Measurements from ENCODE around the gene RHOV.

The RHOV gene

GRCh38 chr15:40845036-40845435 is 29.0 kb downstream of the RHOV start:
- DNase-seq (ENCODE audit: low read depth) = no peak

- DNase-seq (ENCODE audit: low read depth) = no peak
These were observed 29.4 kb downstream of the RHOV start for GRCh38 chr15:40844696-40845030.

- DNase-seq (ENCODE audit: low read depth) = no peak
These were observed 29.9 kb downstream of the RHOV start, which contains the start of gene SPINT1 for GRCh38 chr15:40843885-40844695. Gene SPINT1 (plus strand): TSS chr15:40844048. CDS start chr15:40844555, 507 bp downstream.

- no peak for DNase-seq (ENCODE audit: low read depth)
These were observed 30.7 kb downstream of the RHOV start for GRCh38 chr15:40843261-40843884.

GRCh38 chr15:40841741-40842140 is 32.3 kb downstream of the RHOV start:
- DNase-seq (ENCODE audit: low read depth) = no peak

- no peak for DNase-seq (ENCODE audit: low read depth)
These were observed 35.3 kb downstream of the RHOV start for GRCh38 chr15:40838756-40839155.

- DNase-seq (ENCODE audit: low read depth) = no peak
These were observed 38.0 kb downstream of the RHOV start for GRCh38 chr15:40836020-40836419.

- DNase-seq (ENCODE audit: low read depth) = no peak
These were observed 41.1 kb downstream of the RHOV start for GRCh38 chr15:40832903-40833302.

GRCh38 chr15:40831861-40832260 is 42.2 kb downstream of the RHOV start:
- no peak for DNase-seq (ENCODE audit: low read depth)

- DNase-seq (ENCODE audit: low read depth) = no peak
These were observed 43.1 kb downstream of the RHOV start for GRCh38 chr15:40830884-40831283.

GRCh38 chr15:40829115-40829514 is 44.9 kb downstream of the RHOV start:
- DNase-seq (ENCODE audit: low read depth) = no peak

- no peak for DNase-seq (ENCODE audit: low read depth)
These were observed 45.5 kb downstream of the RHOV start, which contains the start of gene PPP1R14D for GRCh38 chr15:40828447-40829036. Gene PPP1R14D (minus strand): TSS chr15:40828708. CDS start chr15:40828641, 67 bp downstream.

- DNase-seq (ENCODE audit: low read depth) = no peak
These were observed 47.5 kb downstream of the RHOV start for GRCh38 chr15:40826423-40827075.

GRCh38 chr15:40825661-40826422 is 48.2 kb downstream of the RHOV start:
- DNase-seq (ENCODE audit: low read depth) = peak; percentile 34

- DNase-seq (ENCODE audit: low read depth) = no peak
These were observed 50.3 kb downstream of the RHOV start for GRCh38 chr15:40823572-40824343.

Data from non-pigmented ciliary epithelial cell (primary cell).